Measurements from ENCODE around the gene SPTBN1.
A peak's percentile ranks its signal among the peaks of the same experiment; 100 is the strongest.

Gene SPTBN1

GRCh38 chr2:54611830-54612545 lies 155.9 kb downstream of the SPTBN1 start:
- Mint-ChIP-seq H3K4me3 (no peak overlapping the region), H3K27ac (no peak overlapping the region), H3K36me3 (ENCODE audit: low read depth) (peaks cover 34% of the 10 kb centered on the region), H3K9me3 (no peaks in the 10 kb centered on the region), H3K27me3 (ENCODE audit: low read depth) (no peaks in the 10 kb centered on the region), H3K4me1 (ENCODE audit: low read depth) (peaks cover 41% of the 10 kb centered on the region)

- no peaks in the 10 kb centered on the region for H3K9me3 Mint-ChIP-seq
- peaks cover 41% of the 10 kb centered on the region for H3K4me1 Mint-ChIP-seq (ENCODE audit: low read depth)
- H3K36me3 Mint-ChIP-seq (ENCODE audit: low read depth) = peaks cover 48% of the 10 kb centered on the region
- H3K27me3 Mint-ChIP-seq (ENCODE audit: low read depth) = no peaks in the 10 kb centered on the region
- H3K4me3 Mint-ChIP-seq = no peak overlapping the region
- no peak overlapping the region for H3K27ac Mint-ChIP-seq
Observed at GRCh38 chr2:54613386-54613785, 157.3 kb downstream of the SPTBN1 start.

GRCh38 chr2:54613794-54614257 lies 157.7 kb downstream of the SPTBN1 start:
- H3K27ac Mint-ChIP-seq = no peak overlapping the region
- H3K4me1 Mint-ChIP-seq (ENCODE audit: low read depth) = peaks cover 43% of the 10 kb centered on the region
- no peaks in the 10 kb centered on the region for H3K9me3 Mint-ChIP-seq
- H3K27me3 Mint-ChIP-seq (ENCODE audit: low read depth) = no peaks in the 10 kb centered on the region
- peaks cover 49% of the 10 kb centered on the region for H3K36me3 Mint-ChIP-seq (ENCODE audit: low read depth)
- no peak overlapping the region for H3K4me3 Mint-ChIP-seq

- H3K9me3 Mint-ChIP-seq = no peaks in the 10 kb centered on the region
- H3K27ac Mint-ChIP-seq = no peak overlapping the region
- no peaks in the 10 kb centered on the region for H3K27me3 Mint-ChIP-seq (ENCODE audit: low read depth)
- H3K4me3 Mint-ChIP-seq = no peak overlapping the region
- peaks cover 41% of the 10 kb centered on the region for H3K4me1 Mint-ChIP-seq (ENCODE audit: low read depth)
- H3K36me3 Mint-ChIP-seq (ENCODE audit: low read depth) = peaks cover 52% of the 10 kb centered on the region
Observed at GRCh38 chr2:54614819-54615218, 158.7 kb downstream of the SPTBN1 start.

- peaks cover 41% of the 10 kb centered on the region for H3K4me1 Mint-ChIP-seq (ENCODE audit: low read depth)
- H3K27me3 Mint-ChIP-seq (ENCODE audit: low read depth) = no peaks in the 10 kb centered on the region
- no peak overlapping the region for H3K4me3 Mint-ChIP-seq
- H3K9me3 Mint-ChIP-seq = no peaks in the 10 kb centered on the region
- H3K36me3 Mint-ChIP-seq (ENCODE audit: low read depth) = peaks cover 60% of the 10 kb centered on the region
- no peak overlapping the region for H3K27ac Mint-ChIP-seq
Observed at GRCh38 chr2:54615832-54616534, 159.9 kb downstream of the SPTBN1 start.

GRCh38 chr2:54617409-54617808 lies 161.3 kb downstream of the SPTBN1 start:
- H3K27me3 Mint-ChIP-seq (ENCODE audit: low read depth) = no peaks in the 10 kb centered on the region
- H3K9me3 Mint-ChIP-seq = no peaks in the 10 kb centered on the region
- H3K27ac Mint-ChIP-seq = no peak overlapping the region
- no peak overlapping the region for H3K4me3 Mint-ChIP-seq
- H3K36me3 Mint-ChIP-seq (ENCODE audit: low read depth) = peaks cover 65% of the 10 kb centered on the region
- peaks cover 36% of the 10 kb centered on the region for H3K4me1 Mint-ChIP-seq (ENCODE audit: low read depth)

GRCh38 chr2:54618646-54619565 lies 162.8 kb downstream of the SPTBN1 start:
- Mint-ChIP-seq H3K9me3 (no peaks in the 10 kb centered on the region), H3K4me1 (ENCODE audit: low read depth) (peaks cover 27% of the 10 kb centered on the region), H3K4me3 (no peak overlapping the region), H3K27me3 (ENCODE audit: low read depth) (no peaks in the 10 kb centered on the region), H3K36me3 (ENCODE audit: low read depth) (peaks cover 65% of the 10 kb centered on the region), H3K27ac (peak overlapping the region; percentile 8)

GRCh38 chr2:54619660-54620231 lies 163.6 kb downstream of the SPTBN1 start:
- H3K27ac Mint-ChIP-seq = no peak overlapping the region
- no peaks in the 10 kb centered on the region for H3K9me3 Mint-ChIP-seq
- H3K4me3 Mint-ChIP-seq = no peak overlapping the region
- H3K27me3 Mint-ChIP-seq (ENCODE audit: low read depth) = no peaks in the 10 kb centered on the region
- H3K36me3 Mint-ChIP-seq (ENCODE audit: low read depth) = peaks cover 70% of the 10 kb centered on the region
- peaks cover 28% of the 10 kb centered on the region for H3K4me1 Mint-ChIP-seq (ENCODE audit: low read depth)

DNA sequence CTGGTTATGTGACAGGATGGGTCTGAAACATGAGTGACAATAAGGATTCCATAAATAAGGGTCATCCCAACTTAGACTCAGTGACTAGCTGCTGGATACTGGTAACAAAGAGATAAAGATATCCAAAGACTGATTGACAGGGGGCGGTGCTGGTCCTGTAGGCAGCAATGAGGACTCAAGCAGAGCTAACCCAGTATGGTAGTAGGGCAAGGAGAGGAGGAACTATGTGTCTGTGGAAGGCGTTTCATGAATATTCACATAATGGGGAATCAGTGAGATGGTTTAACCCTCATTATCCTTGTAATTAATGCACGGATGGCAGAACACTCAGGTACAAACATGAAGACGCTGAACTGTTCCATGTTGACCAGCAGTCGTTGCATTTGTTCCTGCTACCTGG lies 164.8 kb downstream of the SPTBN1 start:
- Mint-ChIP-seq H3K4me3 (no peak overlapping the region), H3K27ac (no peak overlapping the region), H3K27me3 (ENCODE audit: low read depth) (no peaks in the 10 kb centered on the region), H3K9me3 (no peaks in the 10 kb centered on the region), H3K4me1 (ENCODE audit: low read depth) (peaks cover 25% of the 10 kb centered on the region), H3K36me3 (ENCODE audit: low read depth) (peaks cover 72% of the 10 kb centered on the region)

DNA sequence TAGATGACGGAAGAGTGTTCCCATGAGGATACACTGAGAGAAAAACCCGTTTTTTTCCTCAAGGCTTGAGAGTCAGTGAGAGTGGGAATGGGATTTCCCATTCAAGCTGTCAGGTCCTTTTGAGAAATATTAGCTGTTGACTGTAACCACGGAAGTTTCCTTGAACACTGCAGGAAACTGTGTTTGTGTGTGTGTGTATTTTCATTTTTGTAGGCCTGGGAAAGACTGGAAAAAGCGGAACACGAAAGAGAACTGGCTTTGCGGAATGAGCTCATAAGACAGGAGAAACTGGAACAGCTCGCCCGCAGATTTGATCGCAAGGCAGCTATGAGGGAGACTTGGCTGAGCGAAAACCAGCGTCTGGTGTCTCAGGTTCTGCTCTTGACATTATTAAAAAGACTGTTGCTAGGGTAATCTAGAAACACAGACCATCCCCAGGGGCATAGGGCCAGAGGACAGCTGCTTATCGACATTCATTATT lies 168.5 kb downstream of the SPTBN1 start:
- Mint-ChIP-seq H3K9me3 (no peaks in the 10 kb centered on the region), H3K4me1 (ENCODE audit: low read depth) (peaks cover 11% of the 10 kb centered on the region), H3K27me3 (ENCODE audit: low read depth) (no peaks in the 10 kb centered on the region), H3K36me3 (ENCODE audit: low read depth) (peaks cover 78% of the 10 kb centered on the region), H3K4me3 (no peak overlapping the region), H3K27ac (peak overlapping the region; percentile 43)

- Mint-ChIP-seq H3K27ac (peak overlapping the region; percentile 29), H3K27me3 (ENCODE audit: low read depth) (no peaks in the 10 kb centered on the region), H3K36me3 (ENCODE audit: low read depth) (peaks cover 76% of the 10 kb centered on the region), H3K4me1 (ENCODE audit: low read depth) (peaks cover 6% of the 10 kb centered on the region), H3K9me3 (no peaks in the 10 kb centered on the region), H3K4me3 (no peak overlapping the region)
Observed at GRCh38 chr2:54626131-54626530, 170.0 kb downstream of the SPTBN1 start.

DNA sequence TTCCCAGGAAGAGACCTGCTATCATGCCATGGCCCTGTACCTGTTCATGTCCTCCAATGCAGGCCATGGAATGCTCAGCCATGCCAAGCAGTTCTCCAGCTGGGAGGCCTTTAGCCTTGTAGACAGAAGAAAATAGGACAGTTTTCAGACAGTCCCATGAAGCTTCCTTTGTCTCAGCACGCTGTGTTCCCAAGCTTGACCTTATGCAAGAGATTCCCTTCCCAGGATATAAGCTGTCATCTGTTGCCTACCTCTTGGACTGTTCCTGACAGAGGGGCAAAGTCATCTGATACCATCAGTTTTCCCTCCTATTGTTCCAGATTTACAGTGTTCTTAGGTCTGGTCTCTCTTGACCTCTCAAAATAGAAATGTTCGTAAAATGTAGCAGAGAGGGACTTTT lies 170.8 kb downstream of the SPTBN1 start:
- Mint-ChIP-seq H3K4me3 (no peak overlapping the region), H3K36me3 (ENCODE audit: low read depth) (peaks cover 75% of the 10 kb centered on the region), H3K4me1 (ENCODE audit: low read depth) (peaks cover 6% of the 10 kb centered on the region), H3K27me3 (ENCODE audit: low read depth) (no peaks in the 10 kb centered on the region), H3K27ac (no peak overlapping the region), H3K9me3 (no peaks in the 10 kb centered on the region)

DNA sequence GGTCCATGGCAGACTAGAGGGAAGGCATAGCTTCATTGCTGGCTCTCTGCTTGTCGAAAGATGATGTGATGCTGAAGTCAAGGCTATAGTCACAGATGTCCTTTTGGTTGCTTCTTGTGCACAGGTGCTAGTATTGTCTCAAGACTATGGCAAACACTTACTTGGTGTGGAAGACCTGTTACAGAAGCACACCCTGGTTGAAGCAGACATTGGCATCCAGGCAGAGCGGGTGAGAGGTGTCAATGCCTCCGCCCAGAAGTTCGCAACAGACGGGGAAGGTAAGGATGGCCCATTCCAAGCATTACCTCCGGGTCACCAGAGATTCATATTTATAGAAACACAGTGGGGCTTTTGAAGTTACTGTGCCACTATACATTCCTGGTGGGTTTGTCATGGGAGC lies 171.8 kb downstream of the SPTBN1 start:
- no peaks in the 10 kb centered on the region for H3K27me3 Mint-ChIP-seq (ENCODE audit: low read depth)
- peak overlapping the region; percentile 16 for H3K27ac Mint-ChIP-seq
- peaks cover 74% of the 10 kb centered on the region for H3K36me3 Mint-ChIP-seq (ENCODE audit: low read depth)
- H3K9me3 Mint-ChIP-seq = no peaks in the 10 kb centered on the region
- H3K4me1 Mint-ChIP-seq (ENCODE audit: low read depth) = peaks cover 12% of the 10 kb centered on the region
- no peak overlapping the region for H3K4me3 Mint-ChIP-seq

DNA sequence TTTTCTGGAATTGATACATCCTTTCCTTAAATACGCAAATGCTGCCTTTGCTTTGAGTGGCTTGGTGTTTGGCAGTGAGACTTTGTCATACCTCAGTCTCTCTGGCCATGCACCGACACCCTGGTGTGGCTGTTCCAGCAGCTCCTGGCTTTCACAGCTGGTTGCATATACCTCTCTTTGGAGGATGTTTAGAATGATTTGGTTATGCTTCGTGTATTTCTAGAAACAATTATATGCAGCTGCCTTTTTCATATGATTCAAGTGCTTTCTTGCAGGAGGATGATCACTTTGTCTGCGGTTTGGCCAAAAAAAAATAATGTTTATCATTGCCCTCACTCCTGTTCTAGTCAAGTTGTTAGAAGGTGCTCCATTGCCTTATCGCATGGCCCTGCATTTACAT lies 172.3 kb downstream of the SPTBN1 start:
- Mint-ChIP-seq H3K4me3 (no peak overlapping the region), H3K27ac (no peak overlapping the region), H3K36me3 (ENCODE audit: low read depth) (peaks cover 74% of the 10 kb centered on the region), H3K4me1 (ENCODE audit: low read depth) (peaks cover 14% of the 10 kb centered on the region), H3K27me3 (ENCODE audit: low read depth) (no peaks in the 10 kb centered on the region), H3K9me3 (no peaks in the 10 kb centered on the region)

Data from T-helper 1 cell treated with Interleukin-12 subunit alpha and Interleukin-12 subunit beta and Interleukin-4 antibody, amounts not matched to agents 30 μg/mL and 1 μg/mL, for 36 hours (primary cell).